DOHH2 (cell line): ENCODE measurements around the gene TBX3.

Experiments
- CTCF ChIP-seq: fragments of 200-600 bp; sonication (generic); IDR thresholded peaks from one replicate; pipeline ENCODE4 v1.5.1; 2014; ENCODE audit warnings: antibody characterized with exemption, mild to moderate bottlenecking, low read depth, low read length; ENCODE audit not compliant: poor library complexity, severe bottlenecking
- EZH2phosphoT487 ChIP-seq: fragments of 200-600 bp; sonication (generic); IDR thresholded peaks from 2 replicates; pipeline ENCODE4 v1.6.1; 2017; ENCODE audit warnings: borderline replicate concordance, mild to moderate bottlenecking, antibody characterized with exemption, low read length, moderate library complexity, mixed read lengths

DNA sequence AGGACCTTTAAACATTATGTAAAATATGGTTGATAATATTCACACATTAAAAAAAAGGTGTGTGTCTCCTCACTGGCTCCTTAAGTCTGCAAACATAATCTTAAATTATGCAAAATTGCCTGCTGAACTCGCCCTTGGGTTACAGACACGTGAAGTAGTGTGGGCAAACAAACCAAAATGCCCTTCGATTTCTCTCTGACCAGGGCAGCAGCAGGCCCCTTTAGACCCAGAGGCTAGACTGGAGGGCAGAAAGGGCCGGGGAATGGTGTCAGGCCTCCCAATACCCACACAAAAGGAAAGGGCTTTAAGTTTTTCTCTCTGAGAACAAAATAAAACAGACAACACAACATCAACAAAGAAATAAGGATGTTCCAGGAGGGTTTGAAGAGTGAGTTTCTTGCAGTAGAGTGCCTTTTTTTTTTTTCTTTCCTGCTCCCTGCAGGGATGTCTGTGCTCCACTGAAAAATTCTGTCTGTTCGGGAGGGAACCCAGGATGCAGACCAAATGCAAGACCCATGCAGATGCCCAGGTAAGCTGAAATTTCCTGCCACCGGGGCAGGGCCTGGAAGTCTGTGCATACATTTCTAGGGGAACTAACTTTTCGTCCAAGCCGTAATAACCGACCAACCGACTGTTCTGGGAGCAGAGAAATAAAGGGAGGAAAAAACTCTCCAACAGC is 1.7 kb downstream of the TBX3 start:
- no peak for TF ChIP-seq CTCF
- no peak for TF ChIP-seq EZH2phosphoT487
